Measurements from ENCODE around the gene FOXP3.

GRCh38 chrX:49230500-49231232 is 33.8 kb downstream of the FOXP3 start:
- TF ChIP-seq CTCF (IDR thresholded peaks at IDR 0.05) (no peak), POLR2A (IDR thresholded peaks at IDR 0.05) (no peak)
